ENCODE data around the gene JAML. TPM values are rescaled to one million over a fixed set of nuclear protein-coding genes. Genes with fewer than 3 reads are reported as not detected.

Gene JAML
- total and polyA plus RNA-seq, 3 experiments from 2014 or later: 210 to 387 (median 363) TPM

DNA sequence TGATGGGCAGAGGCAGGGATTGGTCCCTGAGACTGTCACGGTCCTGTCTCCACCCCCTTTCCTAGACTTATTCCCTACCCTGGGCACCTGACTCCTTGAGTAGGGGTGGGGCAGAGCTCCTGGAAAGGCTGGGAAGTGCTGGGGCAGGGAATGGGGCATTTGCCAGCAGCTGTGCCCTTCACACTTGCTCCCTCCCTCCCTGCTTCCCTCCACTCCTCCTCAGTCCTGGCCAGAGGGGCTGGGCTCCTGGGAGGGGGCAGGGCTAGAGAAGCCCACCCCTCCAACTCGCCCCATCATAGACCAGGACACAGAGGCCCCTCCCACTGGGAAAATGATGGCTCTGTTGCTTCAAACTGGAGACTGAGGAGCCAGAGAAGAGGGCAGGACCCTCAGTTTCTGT, 59.9 kb downstream of the JAML start:
- Histone ChIP-seq H3K36me3 (ENCODE audit: insufficient read depth, low read length) (no peaks in the 10 kb centered on the region), H3K9me3 (ENCODE audit: low read length) (no peaks in the 10 kb centered on the region), H3K4me3 (ENCODE audit: low read length) (no peak overlapping the region), H3K27ac (ENCODE audit: low read depth, low read length) (no peak overlapping the region), H3K27me3 (ENCODE audit: insufficient read depth, low read length, poor library complexity, severe bottlenecking) (peaks cover 16% of the 10 kb centered on the region), H3K4me1 (ENCODE audit: insufficient read depth, low read length) (no peaks in the 10 kb centered on the region)
- Mint-ChIP-seq H3K27me3 (peaks cover 15 to 32% of the 10 kb centered on the region in 2 donors), H3K4me3 (no peak overlapping the region), H3K36me3 (no peaks in the 10 kb centered on the region), H3K4me1 (no peaks in the 10 kb centered on the region), H3K9me3 (no peaks in the 10 kb centered on the region), H3K27ac (no peak overlapping the region)
- no peak for DNase-seq
- POLR2A ChIA-PET: no interaction called here
- CTCF ChIA-PET: no interaction called here

GRCh38 chr11:118163494-118163893, 61.3 kb downstream of the JAML start:
- ChIA-PET CTCF (interaction anchor here (1.3 kb wide), 1 partner anchor 8 kb away, joined by 4 read pairs; no protein-coding TSS in a partner anchor), POLR2A (no interaction called here)
- H3K27me3 Mint-ChIP-seq: peaks cover 17 to 40% of the 10 kb centered on the region in 2 donors
- peak overlapping the region in 1 of 8 donors; percentile 54 for H3K27ac Mint-ChIP-seq
- Histone ChIP-seq H3K4me3 (ENCODE audit: low read length) (no peak overlapping the region), H3K27ac (ENCODE audit: low read depth, low read length) (no peak overlapping the region), H3K36me3 (ENCODE audit: insufficient read depth, low read length) (no peaks in the 10 kb centered on the region), H3K4me1 (ENCODE audit: insufficient read depth, low read length) (no peaks in the 10 kb centered on the region), H3K27me3 (ENCODE audit: insufficient read depth, low read length, poor library complexity, severe bottlenecking) (peaks cover 16% of the 10 kb centered on the region), H3K9me3 (ENCODE audit: low read length) (no peaks in the 10 kb centered on the region)
- H3K4me1 Mint-ChIP-seq: no peaks in the 10 kb centered on the region
- H3K36me3 Mint-ChIP-seq: no peaks in the 10 kb centered on the region
- no peak for DNase-seq
- H3K9me3 Mint-ChIP-seq: no peaks in the 10 kb centered on the region
- H3K4me3 Mint-ChIP-seq: no peak overlapping the region

- Histone ChIP-seq H3K27me3 (ENCODE audit: insufficient read depth, low read length, poor library complexity, severe bottlenecking) (peaks cover 16% of the 10 kb centered on the region), H3K4me1 (ENCODE audit: insufficient read depth, low read length) (no peaks in the 10 kb centered on the region), H3K27ac (ENCODE audit: low read depth, low read length) (no peak overlapping the region), H3K36me3 (ENCODE audit: insufficient read depth, low read length) (no peaks in the 10 kb centered on the region), H3K4me3 (ENCODE audit: low read length) (no peak overlapping the region), H3K9me3 (ENCODE audit: low read length) (no peaks in the 10 kb centered on the region)
- Mint-ChIP-seq H3K27ac (peak overlapping the region in 1 of 8 donors; percentile 4), H3K4me1 (no peaks in the 10 kb centered on the region), H3K27me3 (peaks cover 24 to 47% of the 10 kb centered on the region in 2 donors), H3K4me3 (no peak overlapping the region), H3K36me3 (no peaks in the 10 kb centered on the region), H3K9me3 (no peaks in the 10 kb centered on the region)
- ChIA-PET POLR2A (no interaction called here), CTCF (interaction anchor here (1.3 kb wide), 1 partner anchor 9 kb away, joined by 4 read pairs; no protein-coding TSS in a partner anchor)
- DNase-seq: no peak
Observed at GRCh38 chr11:118162846-118163245, 62.0 kb downstream of the JAML start.

DNA sequence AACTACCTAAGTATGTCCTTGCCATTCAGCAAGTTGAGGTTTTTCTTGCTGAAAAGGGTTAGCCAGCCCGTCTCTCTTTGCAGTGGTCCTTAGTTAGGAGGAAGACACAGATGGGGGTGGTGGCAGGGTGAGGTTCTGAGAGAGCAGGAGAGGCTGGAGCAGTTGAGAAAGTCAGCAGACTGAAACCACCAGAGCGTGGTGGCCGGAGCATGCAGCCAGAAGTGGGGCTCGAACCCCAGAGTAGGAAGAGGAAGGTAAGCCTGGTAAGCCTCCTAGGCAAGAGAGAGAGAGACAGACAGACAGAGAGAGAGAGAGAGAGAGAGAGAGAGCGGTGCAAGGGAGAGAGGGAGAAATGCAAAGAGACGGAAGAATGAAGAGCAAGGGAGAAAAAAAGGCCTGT, 63.0 kb downstream of the JAML start:
- Histone ChIP-seq H3K4me1 (ENCODE audit: insufficient read depth, low read length) (peaks cover 3% of the 10 kb centered on the region), H3K36me3 (ENCODE audit: insufficient read depth, low read length) (no peaks in the 10 kb centered on the region), H3K27me3 (ENCODE audit: insufficient read depth, low read length, poor library complexity, severe bottlenecking) (peaks cover 26% of the 10 kb centered on the region), H3K9me3 (ENCODE audit: low read length) (no peaks in the 10 kb centered on the region), H3K27ac (ENCODE audit: low read depth, low read length) (no peak overlapping the region), H3K4me3 (ENCODE audit: low read length) (no peak overlapping the region)
- ChIA-PET CTCF (no interaction called here), POLR2A (no interaction called here)
- no peak for DNase-seq
- peaks cover 32 to 51% of the 10 kb centered on the region in 2 donors for H3K27me3 Mint-ChIP-seq
- no peak overlapping the region for H3K4me3 Mint-ChIP-seq
- H3K27ac Mint-ChIP-seq: no peak overlapping the region
- no peaks in the 10 kb centered on the region for H3K36me3 Mint-ChIP-seq
- H3K9me3 Mint-ChIP-seq: no peaks in the 10 kb centered on the region
- peaks cover 4 to 5% (median 4%) of the 10 kb centered on the region in 3 donors for H3K4me1 Mint-ChIP-seq

DNA sequence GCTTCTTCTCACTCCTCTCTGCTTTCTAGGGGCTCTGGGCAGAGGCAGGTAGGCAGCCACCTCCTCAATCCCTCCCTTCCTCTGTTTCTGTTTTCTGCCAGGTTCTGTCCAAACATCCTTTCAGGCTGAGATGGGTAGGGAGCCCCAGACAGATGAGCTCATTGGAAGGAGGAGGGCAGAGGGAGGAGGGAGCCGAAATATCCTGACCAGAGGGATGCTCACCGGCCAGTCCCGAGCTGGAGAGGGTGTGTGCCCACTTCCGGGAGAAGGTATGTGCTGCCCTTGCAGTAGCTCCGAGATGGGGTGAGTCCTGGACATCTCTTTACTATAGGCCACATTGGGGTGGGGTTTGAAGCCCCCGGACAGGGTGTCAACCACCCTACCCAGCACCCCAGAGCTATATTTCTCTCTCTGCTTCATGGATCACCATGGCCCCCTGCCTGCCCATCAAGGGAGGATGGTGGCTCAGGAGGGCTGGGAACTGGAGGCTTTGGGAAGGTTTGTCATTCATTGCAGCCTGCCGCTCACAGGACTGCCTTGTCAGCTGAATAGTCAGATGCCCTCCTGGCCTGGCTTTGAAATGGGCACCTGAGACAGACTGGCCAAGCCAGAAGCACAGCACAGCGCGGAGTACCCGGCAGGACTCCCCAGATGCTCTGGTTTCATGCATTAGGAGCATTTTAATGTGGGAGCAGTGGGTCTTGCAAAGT, 67.5 kb downstream of the JAML start:
- H3K27me3 Mint-ChIP-seq: peaks cover 65 to 80% of the 10 kb centered on the region in 2 donors
- no peaks in the 10 kb centered on the region for H3K9me3 Mint-ChIP-seq
- H3K27me3 ChIP-seq (ENCODE audit: insufficient read depth, low read length, poor library complexity, severe bottlenecking): peaks cover 52% of the 10 kb centered on the region
- H3K4me3 Mint-ChIP-seq: peak overlapping the region in 1 of 7 donors; percentile 81
- no peaks in the 10 kb centered on the region for H3K36me3 ChIP-seq (ENCODE audit: insufficient read depth, low read length)
- H3K9me3 ChIP-seq (ENCODE audit: low read length): no peaks in the 10 kb centered on the region
- H3K4me1 Mint-ChIP-seq: peaks cover 11 to 20% (median 15%) of the 10 kb centered on the region in 3 donors
- ChIA-PET CTCF (interaction anchor here (1.3 to 3.4 kb wide), 2 partner anchors 9 to 14 kb away, joined by 3 to 23 read pairs; no protein-coding TSS in a partner anchor), POLR2A (no interaction called here)
- no peak overlapping the region for H3K27ac Mint-ChIP-seq
- peaks cover 7% of the 10 kb centered on the region for H3K4me1 ChIP-seq (ENCODE audit: insufficient read depth, low read length)
- DNase-seq: no peak
- H3K27ac ChIP-seq (ENCODE audit: low read depth, low read length): no peak overlapping the region
- H3K4me3 ChIP-seq (ENCODE audit: low read length): no peak overlapping the region
- H3K36me3 Mint-ChIP-seq: no peaks in the 10 kb centered on the region

DNA sequence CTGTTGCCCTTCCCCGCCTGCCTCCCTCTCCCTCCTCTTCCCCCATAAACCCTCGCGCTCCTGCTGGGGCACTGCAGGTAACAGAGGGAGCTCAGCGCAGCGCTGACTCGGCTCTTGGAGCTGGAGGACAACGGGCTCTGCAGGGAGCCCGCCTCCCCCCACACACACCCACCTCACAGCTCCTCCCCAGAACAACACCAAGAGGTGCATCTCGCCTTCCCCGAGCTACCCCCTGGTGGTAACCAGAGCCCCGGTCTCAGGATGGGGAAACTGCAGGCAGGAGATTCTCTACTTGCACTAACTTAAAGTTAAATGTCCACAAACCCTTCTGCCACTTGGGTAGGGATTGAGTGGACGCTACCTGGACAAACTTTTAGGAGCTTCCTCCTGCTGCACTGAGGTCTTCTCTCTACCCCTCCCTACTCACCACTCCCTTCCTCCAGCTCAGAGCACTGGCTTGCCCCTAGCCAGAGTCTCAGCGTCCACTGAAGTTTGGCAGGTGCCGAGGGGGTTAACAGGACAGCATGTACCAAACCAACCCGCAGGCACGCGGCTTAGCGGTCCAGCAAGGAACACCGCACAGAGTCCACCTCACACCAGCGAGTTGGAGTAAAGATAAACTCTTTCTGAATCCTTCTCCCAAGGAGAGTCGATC, 68.2 kb downstream of the JAML start:
- H3K27me3 Mint-ChIP-seq: peaks cover 64 to 78% of the 10 kb centered on the region in 2 donors
- H3K36me3 Mint-ChIP-seq: no peaks in the 10 kb centered on the region

DNA sequence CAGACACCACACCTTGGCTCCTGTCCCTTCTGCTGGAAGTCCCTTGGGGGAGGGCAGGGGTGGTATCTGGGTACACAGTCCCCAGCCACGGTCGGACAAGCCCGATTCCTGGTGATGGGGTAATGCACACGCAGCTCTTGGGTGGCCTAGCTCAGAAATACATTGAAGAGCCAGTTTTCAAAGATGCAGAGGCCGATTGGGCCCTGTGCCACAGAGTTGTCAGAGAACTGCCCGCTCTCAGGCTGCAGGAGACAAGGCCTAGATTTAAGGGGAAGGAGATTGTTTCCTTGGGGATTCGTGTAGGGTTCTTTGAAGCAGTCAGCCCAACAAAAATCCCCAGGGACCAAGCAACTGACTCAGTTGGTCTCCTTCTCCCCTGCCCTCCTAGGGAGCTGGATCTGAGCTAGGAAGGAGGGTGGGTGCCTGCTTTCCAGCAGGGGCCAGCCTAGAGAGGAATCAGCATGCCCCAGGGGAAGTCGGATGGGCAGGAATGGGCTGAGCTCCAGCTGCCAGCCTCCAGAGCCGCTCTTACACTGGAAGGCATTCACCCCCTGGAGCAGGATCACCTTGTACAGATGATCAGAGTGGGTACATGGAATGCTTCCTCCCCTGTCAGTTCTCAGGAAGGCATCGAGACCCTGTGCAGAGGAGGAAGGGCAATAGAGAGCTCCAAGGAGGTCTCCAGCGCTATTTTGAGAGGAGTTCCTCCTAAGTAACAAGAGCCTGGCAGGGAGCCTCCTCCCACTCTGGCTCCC, 68.9 kb downstream of the JAML start:
- ChIA-PET CTCF (interaction anchor here (0.8 to 3.4 kb wide), 4 partner anchors 8 to 140 kb away, joined by 3 to 23 read pairs (median 6); no protein-coding TSS in a partner anchor), POLR2A (interaction anchor here (0.5 kb wide), 1 partner anchor 1005 kb away, joined by 4 read pairs; no protein-coding TSS in a partner anchor)
- H3K27me3 Mint-ChIP-seq: peaks cover 60 to 84% of the 10 kb centered on the region in 2 donors
- H3K27ac Mint-ChIP-seq: no peak overlapping the region
- Histone ChIP-seq H3K27me3 (ENCODE audit: insufficient read depth, low read length, poor library complexity, severe bottlenecking) (peaks cover 54% of the 10 kb centered on the region), H3K4me3 (ENCODE audit: low read length) (no peak overlapping the region), H3K27ac (ENCODE audit: low read depth, low read length) (no peak overlapping the region), H3K9me3 (ENCODE audit: low read length) (no peaks in the 10 kb centered on the region), H3K36me3 (ENCODE audit: insufficient read depth, low read length) (no peaks in the 10 kb centered on the region), H3K4me1 (ENCODE audit: insufficient read depth, low read length) (peaks cover 7% of the 10 kb centered on the region)
- no peak overlapping the region for H3K4me3 Mint-ChIP-seq
- no peaks in the 10 kb centered on the region for H3K9me3 Mint-ChIP-seq
- no peak for DNase-seq
- H3K36me3 Mint-ChIP-seq: no peaks in the 10 kb centered on the region
- H3K4me1 Mint-ChIP-seq: peaks cover 11 to 26% (median 15%) of the 10 kb centered on the region in 3 donors

More for the DNA sequence above, 68.2 kb downstream of the JAML start:
- Histone ChIP-seq H3K36me3 (ENCODE audit: insufficient read depth, low read length) (no peaks in the 10 kb centered on the region), H3K9me3 (ENCODE audit: low read length) (no peaks in the 10 kb centered on the region), H3K4me1 (ENCODE audit: insufficient read depth, low read length) (peaks cover 7% of the 10 kb centered on the region), H3K4me3 (ENCODE audit: low read length) (no peak overlapping the region), H3K27ac (ENCODE audit: low read depth, low read length) (no peak overlapping the region), H3K27me3 (ENCODE audit: insufficient read depth, low read length, poor library complexity, severe bottlenecking) (peaks cover 53% of the 10 kb centered on the region)
- Mint-ChIP-seq H3K27ac (peak overlapping the region in 2 of 8 donors; percentile 34 to 79), H3K4me3 (peak overlapping the region in 2 of 7 donors; percentile 15 to 37), H3K9me3 (no peaks in the 10 kb centered on the region), H3K4me1 (peaks cover 11 to 24% (median 15%) of the 10 kb centered on the region in 3 donors)
- peak in 4 of 5 donors; percentile 12 to 66 (median 20) for DNase-seq
- CTCF ChIA-PET: interaction anchor here (0.8 to 3.4 kb wide), 3 partner anchors 9 to 139 kb away, joined by 3 to 23 read pairs (median 5); no protein-coding TSS in a partner anchor
- POLR2A ChIA-PET: interaction anchor here (0.5 kb wide), 1 partner anchor 1006 kb away, joined by 4 read pairs; no protein-coding TSS in a partner anchor

All from CD8-positive, alpha-beta memory T cell (primary cell).